AG09309 (cell line): ENCODE measurements around the gene INPP5F.

Experiments used
- DNase-seq: peaks from one replicate; pipeline ENCODE4 v3.0.0-alpha.2; 2010; ENCODE audit warnings: low read depth
- H3K4me3 ChIP-seq: 2 replicates; pipeline ENCODE4 v1.5.1; 2011; ENCODE audit warnings: mild to moderate bottlenecking, low read depth, low read length, moderate library complexity; ENCODE audit not compliant: control insufficient read depth
- TF ChIP-seq, protein P1 (sequence below): IDR thresholded peaks from 2 replicates; pipeline ENCODE4 v1.5.1; 2011; ENCODE audit warnings: mild to moderate bottlenecking, low read depth, low read length, inconsistent platforms; ENCODE audit not compliant: insufficient read depth, control insufficient read depth; ENCODE audit errors: missing control alignments

The INPP5F gene

DNA sequence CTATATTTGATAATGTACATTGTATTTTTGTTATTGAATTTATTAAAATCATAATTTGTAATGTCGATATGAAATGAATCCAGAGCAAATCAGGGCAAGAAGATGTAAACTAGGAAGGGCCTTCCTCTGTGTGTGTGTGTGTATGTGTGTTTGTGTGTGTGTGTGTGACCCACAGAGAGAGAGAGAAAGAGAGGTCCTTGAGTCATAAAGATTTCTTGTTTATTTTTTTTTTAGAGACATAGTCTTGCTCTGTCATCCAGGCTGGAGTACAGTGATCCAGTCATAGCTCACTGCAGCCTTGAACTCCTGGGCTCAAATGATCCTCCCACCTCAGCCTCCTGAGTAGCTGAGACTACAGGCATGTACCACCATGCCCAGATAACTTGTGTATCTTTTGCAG lies 50.7 kb downstream of the INPP5F start:
- no peak overlapping the region for H3K4me3 ChIP-seq
- no peak for DNase-seq
- TF ChIP-seq, protein P1, sequence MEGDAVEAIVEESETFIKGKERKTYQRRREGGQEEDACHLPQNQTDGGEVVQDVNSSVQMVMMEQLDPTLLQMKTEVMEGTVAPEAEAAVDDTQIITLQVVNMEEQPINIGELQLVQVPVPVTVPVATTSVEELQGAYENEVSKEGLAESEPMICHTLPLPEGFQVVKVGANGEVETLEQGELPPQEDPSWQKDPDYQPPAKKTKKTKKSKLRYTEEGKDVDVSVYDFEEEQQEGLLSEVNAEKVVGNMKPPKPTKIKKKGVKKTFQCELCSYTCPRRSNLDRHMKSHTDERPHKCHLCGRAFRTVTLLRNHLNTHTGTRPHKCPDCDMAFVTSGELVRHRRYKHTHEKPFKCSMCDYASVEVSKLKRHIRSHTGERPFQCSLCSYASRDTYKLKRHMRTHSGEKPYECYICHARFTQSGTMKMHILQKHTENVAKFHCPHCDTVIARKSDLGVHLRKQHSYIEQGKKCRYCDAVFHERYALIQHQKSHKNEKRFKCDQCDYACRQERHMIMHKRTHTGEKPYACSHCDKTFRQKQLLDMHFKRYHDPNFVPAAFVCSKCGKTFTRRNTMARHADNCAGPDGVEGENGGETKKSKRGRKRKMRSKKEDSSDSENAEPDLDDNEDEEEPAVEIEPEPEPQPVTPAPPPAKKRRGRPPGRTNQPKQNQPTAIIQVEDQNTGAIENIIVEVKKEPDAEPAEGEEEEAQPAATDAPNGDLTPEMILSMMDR, result no peak

DNA sequence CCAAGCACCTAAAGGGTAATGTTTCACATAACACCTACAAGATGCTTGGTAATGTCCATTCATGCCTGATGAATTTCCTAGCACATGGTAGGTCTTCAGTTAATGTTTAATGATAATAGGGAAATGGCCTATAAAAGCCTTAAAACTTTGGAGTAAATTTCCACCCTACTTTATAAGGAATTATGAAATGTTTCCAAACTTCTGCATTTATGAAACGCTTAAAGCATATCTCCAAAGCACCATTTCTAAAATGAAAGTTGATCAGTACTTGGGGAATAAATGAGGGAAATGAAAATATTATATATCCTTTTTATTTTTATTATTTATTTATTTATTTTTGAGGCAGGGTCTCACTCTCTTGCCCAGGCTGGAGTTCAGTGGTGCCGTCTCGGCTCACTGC lies 51.8 kb downstream of the INPP5F start:
- TF ChIP-seq, protein P1, result no peak
- no peak for DNase-seq
- no peak overlapping the region for H3K4me3 ChIP-seq

DNA sequence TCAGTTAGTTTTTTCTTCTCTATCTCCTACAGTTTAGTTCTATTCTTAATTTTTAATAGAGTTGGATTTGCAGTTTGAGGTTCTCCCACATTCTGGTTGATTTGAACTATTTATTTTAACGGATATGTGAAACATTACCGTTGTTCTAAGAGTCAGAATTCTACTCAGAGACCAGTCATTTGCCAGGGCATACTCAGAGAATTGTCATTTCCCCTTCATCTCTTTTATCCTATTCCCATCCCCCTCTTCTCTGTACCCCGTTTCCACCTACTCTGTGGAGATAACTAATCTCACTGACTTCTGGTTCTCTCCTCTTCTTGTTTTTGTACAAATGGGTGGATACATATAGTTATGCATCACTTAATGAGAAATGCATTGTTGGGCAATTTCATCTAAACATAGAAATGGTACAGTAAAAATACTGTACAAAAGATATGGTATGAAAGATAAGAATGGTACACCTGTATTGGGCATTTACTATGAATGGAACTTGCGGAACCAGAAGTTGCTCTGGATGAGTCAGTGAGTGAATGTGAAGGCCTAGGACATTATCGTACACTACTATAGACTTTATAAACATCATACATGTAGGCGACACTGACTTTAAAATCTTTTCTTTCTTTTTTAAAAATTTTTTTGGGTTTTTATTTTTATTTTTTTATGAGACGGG lies 53.1 kb downstream of the INPP5F start:
- no peak overlapping the region for H3K4me3 ChIP-seq
- no peak for DNase-seq
- TF ChIP-seq, protein P1, result no peak

DNA sequence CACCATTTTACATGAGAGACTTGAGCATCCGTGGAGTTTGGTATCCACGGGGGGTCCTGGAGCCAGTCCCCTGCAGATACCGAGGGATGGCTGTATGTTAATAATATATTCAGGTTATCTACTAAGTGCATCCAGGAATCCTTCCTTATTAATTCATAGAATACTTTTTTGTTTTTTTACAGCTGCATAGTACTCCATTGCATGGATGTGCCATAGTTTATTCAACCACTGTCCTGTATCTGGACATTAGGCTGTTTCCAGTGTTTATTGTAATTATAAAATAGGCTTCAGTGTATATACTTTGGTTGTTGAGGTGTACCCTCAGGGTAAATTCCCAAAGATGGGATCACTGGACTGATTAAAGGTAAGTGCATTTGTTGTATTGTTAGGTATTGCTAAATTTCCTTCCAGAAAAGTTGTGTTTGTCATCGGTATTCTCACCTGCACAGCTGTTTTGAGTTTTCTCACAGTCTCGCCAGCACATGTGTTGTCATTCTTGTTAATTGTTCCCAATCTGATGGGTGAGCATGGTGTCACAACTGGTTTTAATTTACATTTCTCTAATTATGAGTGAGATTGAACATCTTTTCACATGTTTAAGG lies 55.1 kb downstream of the INPP5F start:
- no peak overlapping the region for H3K4me3 ChIP-seq
- TF ChIP-seq, protein P1, result no peak
- DNase-seq, result no peak

DNA sequence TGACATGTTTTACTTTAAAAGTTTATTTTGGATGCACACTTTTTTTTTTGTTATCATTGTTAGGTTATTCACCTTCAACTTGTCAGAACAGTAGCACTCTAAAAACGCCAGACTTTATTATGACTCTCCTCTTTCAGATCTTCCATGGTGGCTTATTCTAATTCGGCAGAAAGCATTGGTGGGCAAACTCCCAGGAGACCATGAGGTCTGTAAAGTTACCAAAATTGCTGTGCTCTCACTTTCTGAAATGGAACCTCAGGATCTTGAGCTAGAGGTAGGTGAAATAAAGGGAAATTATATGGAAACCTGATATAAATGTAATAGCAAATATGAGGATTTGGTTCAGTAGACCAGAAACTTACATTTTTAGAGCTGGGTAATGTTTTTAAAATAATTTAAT lies 55.6 kb downstream of the INPP5F start:
- DNase-seq, result no peak
- TF ChIP-seq, protein P1, result no peak
- H3K4me3 ChIP-seq, result no peak overlapping the region

DNA sequence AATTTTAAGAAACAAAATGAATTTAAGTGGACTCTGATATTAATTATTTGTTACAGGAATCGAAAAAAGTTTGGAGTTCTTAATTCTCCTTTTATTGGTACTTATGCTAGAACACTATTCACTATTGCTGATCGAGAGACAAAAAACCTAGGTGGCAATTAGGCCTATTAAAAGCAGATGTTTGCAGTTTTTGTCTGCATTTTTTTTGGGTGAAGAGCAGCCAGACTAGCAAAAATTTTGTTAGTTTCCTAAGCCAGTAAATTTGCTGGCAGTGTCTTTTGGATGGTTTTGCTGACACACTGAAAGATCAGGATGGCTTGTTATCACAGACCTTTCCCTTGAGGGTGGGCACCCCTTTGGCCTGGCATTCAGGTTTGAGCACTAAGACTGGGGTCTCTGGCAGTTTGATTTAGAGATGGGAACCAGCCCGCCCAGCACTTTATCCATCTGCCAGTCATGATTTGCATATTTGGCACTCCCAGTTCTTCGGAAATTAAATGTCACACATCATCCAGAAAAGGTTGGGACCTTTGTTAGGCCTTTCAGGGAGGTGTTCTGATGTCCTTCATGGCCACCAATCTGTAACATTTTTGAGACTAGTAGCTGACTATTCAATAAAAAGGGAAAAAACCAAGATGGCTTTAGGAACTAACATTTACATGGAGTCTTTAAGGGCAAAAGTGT lies 57.3 kb downstream of the INPP5F start:
- TF ChIP-seq, protein P1, result no peak
- DNase-seq, result no peak
- H3K4me3 ChIP-seq, result no peak overlapping the region
